ENCODE measurements around the gene CENPN.

DNA sequence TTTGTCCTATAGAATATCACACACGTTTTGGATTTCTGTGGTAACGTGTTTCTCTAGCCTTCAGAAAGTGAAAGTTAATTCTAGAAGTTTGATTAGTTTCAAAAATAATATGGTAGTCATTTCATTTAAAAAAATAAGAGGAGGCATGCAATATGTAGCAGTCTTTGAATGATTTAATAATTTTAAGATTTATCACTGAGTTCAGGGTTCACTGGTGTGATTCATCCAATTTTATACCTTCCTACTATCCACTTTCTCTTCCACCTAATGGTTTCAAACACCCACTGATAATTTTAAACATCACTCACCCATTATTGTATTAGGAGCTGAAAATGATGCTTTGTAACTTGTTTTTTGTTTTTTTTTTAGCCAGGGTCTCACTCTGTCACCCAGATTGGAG is 42.7 kb upstream of the CENPN start:
- TF ChIP-seq POLR2A (IDR thresholded peaks at IDR 0.05; ENCODE audit: low read length), result no peak
- TF ChIP-seq GATA1 (IDR thresholded peaks at IDR 0.05; ENCODE audit: low read depth, low read length), result no peak
